ENCODE results near the gene IGSF22.
"Not testable (repeated sequence)": the region's sequence is repeated elsewhere in the genome, so short reads cannot be mapped to it uniquely, and the experiment has no call there.

IGSF22 gene

GRCh38 chr11:18681949-18682348 is 44.0 kb downstream of the IGSF22 start:
- DNase-seq, result not testable (repeated sequence)

- DNase-seq, result no peak
Measured at GRCh38 chr11:18677560-18677959, 48.4 kb downstream of the IGSF22 start.

DNA sequence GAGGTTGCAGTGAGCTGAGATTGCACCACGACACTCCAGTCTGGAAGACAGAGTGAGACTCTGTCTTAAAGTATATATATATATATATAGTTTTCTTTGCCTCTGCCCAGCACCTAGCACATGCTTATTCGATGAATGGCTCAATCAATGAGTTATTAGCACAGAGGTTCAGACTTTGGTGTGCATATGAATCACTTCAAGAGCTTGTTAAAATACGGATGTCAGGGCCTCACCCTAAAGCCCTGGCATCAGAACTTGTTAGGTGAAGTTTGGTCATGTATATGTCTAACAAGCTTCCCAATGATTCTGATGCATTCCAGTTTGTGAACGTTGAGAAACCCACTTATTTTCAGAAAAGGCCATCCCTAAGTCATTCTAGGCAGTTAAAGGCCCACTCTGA is 49.2 kb downstream of the IGSF22 start:
- no peak for DNase-seq

GRCh38 chr11:18672209-18672608 is 53.8 kb downstream of the IGSF22 start:
- not testable (repeated sequence) for DNase-seq

DNA sequence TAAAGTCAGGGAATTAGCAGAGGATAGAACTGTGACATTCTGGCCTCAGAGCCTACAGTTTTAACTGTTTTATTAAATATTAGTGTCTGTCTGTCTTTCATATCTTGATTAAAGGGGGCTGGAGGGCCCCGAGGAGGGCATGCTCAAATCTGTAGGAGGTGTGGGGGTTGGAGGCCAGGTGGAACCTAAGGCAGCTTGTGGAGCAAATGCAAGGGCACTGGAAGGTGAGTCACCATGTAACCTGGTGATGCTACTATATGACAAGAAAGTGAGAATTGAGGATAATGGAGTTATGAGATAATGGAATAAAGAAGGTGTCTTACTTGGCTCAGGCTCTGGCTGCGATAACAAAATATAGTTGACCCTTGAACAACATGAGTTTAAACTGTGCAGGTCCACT is 54.7 kb downstream of the IGSF22 start:
- DNase-seq, result no peak

DNA sequence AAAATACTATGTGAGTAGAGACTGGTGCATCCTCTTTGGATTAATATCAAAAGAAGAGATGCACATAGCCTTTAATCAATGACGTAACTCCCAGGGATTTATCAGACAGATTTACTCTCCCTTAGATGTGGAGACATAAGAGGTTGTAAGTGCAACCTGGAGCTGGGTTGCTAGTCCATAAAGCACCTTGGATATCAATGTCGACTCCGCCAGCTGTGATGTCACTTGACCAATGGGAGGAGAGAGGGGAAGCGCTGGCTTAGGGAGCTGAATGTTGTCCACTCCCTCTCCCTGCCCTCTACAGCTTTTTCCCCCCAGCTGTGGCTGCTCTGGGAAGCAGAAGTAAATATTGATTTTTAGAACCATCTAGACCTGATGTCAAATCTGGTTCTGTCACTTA is 56.3 kb downstream of the IGSF22 start:
- no peak for DNase-seq

GRCh38 chr11:18669219-18669596 is 56.8 kb downstream of the IGSF22 start:
- no peak for DNase-seq

DNA sequence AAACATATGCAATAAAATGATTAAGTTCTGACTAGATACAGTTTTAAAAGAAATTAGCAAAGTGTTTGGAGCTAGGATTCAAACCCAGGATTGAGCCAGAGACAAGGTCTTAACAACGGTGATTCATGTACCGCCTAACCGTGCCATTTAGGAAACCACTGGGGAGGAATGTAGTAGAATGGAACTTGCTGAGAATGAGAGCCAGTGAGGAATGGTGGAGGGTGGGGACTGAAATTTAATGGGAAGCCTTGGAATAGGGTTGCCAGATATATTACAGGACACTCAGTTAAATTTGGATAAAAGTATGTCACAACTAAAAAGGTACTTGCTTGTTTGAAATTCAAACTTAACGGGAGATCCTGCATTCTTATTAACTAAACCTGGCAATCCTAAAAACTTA is 57.9 kb downstream of the IGSF22 start:
- no peak for DNase-seq

- not testable (repeated sequence) for DNase-seq
Measured at GRCh38 chr11:18665353-18665872, 60.6 kb downstream of the IGSF22 start.

DNA sequence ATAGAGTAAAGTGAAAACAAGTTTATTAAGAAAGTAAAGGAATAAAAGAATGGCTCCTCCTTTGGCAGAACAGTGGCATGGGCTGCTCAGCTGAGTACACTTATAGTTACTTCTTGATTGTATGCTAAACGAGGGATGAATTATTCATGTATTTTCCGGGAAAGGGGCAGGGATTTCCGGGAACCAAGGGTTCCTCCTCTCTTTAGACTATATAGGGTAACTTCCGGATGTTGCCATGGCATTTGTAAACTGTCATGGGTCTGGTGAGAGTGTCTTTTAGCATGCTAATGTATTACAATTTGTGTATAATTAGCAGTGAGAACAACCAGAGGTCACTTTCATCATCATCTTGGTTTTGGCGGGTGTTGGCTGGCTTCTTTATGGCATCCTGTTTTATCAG is 68.3 kb downstream of the IGSF22 start:
- no peak for DNase-seq
